NCI-H128 (cell line): ENCODE data around the gene PROCA1.
"Not testable (repeated sequence)": the region's sequence is repeated elsewhere in the genome, so short reads cannot be mapped to it uniquely, and the experiment has no call there.

ENCODE experiments used
- DNase-seq: peaks from one replicate; lab custom pipeline; 2025; ENCODE audit not compliant: unreplicated experiment; lab: John Stamatoyannopoulos, UW

The PROCA1 gene

DNA sequence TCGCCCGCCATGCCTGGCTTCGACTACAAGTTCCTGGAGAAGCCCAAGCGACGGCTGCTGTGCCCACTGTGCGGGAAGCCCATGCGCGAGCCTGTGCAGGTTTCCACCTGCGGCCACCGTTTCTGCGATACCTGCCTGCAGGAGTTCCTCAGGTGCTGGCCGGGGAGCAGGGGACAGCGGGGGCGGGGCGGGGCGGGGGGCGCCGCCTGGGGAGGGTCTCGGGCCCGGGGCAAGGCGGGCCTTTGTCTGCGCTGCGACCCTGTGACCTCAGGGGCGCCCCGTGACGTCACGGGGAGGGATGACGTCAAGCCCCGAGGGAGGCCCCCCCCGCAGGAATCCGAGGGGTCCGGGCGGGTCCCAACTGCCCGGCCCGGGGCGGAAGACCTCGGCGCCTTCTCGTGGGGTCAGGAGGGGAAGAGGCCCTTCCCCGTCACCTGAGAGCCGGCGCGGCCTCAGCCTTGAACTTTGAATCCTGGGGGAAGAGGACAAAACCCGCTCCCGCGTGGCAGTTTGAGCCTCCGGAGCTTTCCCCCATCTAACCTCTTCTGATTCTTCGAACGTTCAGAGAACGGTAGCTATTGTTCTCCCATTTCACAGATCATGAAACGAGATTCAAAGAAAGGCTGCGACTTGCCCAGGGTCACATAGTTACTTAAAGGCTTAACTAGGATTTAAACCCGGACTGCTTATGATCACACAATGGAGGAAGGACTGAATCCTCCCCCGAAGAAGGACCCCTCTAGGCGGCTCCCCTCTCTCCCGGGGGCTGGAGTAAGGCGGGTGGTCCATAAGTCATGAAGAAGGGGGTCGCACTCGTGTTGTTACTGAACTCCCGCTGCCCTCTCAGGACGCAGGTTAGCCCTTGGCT lies 32.6 kb upstream of the PROCA1 start:
- no peak for DNase-seq

DNA sequence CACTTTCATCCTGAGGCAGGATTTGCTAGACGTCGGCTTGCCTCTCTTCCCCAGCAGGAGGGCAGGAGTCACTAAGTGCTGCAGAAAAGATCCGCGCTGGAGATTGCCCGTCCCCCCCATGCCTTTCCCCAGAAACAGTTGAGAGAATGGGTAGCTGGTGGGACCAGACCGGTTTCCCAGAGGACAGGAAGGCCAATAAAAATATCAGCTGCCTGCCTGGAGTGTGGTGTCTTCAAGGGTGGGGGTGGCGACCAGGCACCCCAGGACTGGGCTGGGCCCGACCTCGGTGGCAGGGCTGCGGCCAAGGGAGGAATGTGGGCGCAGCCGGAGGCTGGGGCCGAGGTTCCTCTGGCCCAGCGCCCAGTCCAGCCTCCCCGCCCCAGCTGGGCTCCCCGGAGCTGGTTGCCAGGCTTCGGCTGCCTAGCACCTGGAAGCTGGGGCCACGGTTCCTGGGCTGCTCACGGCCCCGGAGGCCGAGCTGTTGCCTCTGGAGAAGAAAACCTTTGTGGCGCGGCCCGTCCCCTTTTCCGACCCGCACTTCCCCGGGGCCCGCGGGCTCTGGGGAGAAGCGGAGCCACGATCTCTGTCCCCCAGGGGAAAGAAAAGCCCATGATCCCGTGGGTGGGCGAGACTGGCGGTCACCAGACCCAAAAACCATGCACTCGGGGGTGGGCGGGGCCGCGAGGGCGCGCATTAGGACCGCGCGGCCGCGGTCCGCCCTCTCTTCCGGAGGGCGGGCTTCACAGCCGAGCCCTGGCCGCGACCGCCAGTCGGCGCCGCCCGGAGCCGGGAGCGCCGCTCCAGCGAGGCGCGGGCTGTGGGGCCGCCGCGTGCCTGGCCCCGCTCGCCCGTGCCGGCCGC lies 31.8 kb upstream of the PROCA1 start, which contains the start of gene TRAF4:
Gene TRAF4 (plus strand): TSS at position 769 of the 861 bp plus-strand sequence. CDS start 102 bp downstream, outside the sequence.
- peak; percentile 48 for DNase-seq

DNA sequence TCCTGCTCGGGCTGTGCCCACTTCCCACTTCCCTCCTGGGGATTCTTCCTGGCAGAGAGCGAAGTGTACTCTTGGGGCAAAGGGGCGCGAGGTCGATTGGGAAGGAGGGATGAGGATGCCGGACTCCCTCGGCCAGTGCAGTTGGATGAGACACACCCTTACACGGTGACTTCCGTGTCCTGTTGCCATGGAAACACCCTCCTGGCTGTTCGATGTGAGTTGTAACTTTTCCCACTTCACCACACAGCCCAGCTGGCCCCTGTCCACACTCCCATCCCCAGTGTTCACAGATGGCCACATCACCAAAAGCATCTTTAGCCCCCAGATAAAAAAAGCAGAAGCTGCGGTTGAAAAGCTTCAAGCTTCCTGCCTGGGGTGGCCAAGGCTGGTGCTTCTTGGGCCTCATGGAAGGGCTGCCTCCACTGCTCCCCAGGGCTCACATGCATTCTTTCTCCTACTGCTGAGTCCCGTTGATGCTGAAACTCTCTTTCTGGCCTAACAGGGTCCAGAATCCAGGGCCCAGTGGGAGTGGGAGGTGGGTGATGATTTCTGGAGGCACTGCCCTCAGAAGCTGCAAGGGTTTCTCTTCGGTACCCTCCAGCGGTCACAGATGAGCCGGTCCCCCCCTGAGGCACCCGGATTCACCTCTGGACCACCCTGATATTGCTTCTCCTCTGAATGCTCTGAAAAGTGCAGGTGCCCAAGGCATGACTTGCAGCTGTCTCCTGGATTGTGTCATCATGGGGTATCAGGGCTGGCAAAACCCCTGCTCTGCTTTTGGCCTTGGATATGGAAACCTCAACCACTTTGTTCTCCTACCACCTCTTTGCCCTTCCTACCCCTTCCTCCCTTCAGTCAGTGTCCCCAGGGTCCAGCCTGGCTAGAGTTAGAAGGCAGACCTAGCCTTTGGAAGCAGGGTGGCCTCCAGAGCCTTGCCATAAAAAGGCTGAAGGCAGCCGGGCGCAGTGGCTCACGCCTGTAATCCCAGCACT lies 30.0 kb upstream of the PROCA1 start:
- no peak for DNase-seq

DNA sequence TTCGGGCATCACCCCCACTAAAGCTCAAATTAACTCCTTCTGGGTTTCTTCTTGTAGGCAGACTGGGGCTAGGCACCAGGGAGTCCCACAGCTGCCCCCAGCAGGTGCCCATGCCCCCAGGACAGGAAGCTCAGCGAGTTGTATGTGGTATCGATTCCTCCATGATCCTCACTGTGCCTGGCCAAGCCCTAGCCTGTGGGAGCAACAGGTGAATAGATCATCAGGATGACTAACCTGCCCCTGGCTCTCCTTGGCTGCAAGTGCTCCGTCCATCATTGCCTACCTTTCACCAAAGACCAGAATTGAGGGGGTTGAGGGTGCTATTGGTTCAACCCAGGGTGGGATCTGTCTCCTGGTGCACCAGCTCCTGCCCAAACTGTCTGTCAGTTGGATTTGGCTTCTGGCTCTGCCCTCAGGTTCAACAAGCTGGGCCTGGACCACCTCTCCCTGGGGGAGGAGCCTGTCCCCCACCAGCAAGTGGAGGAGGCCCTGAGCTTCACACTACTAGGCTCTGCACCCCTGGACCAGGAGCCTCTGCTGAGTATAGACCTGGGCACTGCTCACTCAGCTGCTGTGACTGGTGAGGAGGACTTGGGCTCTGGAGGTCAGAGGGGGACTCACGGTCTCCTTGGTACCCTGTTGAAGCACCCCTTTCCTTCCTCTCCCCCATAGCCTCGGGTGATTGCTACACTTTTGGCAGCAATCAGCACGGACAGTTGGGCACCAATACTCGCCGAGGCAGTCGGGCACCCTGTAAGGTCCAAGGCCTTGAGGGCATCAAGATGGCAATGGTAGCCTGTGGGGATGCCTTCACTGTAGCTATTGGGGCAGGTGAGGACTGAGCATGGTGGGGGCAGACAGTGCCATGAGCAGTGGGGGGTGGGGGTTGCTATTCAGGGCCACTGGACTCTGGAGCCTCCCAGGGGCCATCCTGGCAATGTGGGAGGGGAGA lies 29.0 kb upstream of the PROCA1 start:
- no peak for DNase-seq

DNA sequence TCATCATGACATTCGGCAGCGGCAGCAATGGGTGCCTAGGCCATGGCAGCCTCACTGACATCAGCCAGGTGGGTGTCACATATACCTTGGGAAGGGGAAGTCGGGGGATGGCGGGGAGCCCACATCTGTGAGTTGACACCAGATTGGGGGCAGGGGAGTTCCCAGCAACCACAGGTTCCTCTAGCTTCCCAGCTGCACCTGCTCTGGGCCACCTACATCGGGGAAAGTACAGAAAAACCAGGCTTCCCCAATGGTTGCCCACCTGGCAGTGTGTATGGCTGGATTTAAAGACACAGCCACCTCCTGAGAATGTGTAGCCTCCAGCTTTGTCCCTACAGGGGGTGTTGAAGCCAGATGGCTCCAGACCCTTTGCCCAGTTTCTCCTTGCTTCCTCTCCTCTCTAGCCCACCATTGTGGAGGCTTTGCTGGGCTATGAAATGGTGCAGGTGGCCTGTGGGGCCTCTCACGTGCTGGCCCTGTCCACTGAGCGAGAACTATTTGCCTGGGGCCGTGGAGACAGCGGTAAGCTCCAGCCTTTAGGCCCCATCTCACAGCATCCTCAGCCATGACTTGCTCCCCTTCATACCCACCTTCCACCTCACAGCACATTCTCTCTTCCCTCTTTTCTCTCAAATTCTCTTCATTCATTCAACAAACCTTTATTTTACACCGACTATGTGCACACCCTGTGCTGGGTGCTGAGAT lies 27.1 kb upstream of the PROCA1 start:
- no peak for DNase-seq

DNA sequence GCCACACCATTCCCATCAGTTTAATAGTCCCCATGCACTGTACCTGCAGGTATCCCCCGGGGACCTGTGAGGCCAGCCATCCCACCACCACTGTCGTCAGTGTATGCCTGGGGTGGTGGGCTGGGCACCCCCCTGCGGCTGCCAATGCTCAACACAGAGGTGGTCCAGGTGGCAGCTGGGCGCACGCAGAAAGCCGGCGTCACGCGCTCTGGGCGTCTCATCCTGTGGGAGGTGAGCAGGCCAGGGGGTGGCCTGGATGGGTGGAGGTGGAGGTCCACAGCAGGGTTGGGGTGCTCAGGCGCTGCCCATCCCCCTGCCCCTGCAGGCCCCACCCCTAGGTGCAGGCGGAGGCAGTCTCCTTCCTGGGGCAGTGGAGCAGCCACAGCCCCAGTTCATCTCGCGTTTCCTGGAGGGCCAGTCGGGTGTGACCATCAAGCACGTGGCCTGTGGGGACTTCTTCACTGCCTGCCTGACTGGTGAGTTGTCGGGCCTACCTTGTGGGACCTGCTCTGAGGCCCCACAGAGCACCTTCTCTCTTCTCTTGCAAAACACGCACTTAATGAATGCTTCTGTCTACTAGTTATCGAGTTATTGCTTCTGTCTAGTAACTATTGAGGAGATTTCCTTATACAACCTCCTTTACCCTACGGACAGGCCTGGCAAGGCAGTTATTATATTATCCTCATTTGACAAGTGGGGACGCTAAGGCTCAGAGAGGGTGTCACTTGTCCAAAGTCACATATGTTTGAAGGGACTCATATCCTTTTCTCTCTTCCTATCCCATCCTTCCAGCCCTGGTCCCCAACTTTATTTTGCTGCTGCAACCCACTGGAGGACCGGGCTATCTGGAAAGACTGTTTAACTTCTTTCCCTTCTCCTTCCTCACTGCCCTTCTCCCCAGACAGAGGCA lies 26.3 kb upstream of the PROCA1 start:
- no peak for DNase-seq

DNA sequence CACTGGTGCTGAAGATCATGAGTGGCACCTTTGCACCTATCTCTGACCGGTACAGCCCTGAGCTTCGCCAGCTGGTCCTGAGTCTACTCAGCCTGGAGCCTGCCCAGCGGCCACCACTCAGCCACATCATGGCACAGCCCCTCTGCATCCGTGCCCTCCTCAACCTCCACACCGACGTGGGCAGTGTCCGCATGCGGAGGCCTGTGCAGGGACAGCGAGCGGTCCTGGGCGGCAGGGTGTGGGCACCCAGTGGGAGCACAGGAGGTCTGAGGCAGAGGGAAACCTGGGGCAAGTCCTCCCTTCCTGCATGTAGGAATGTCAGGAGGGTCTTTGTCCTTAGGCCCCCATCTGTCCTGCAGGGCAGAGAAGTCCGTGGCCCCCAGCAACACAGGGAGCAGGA lies 25.6 kb upstream of the PROCA1 start:
- no peak for DNase-seq

DNA sequence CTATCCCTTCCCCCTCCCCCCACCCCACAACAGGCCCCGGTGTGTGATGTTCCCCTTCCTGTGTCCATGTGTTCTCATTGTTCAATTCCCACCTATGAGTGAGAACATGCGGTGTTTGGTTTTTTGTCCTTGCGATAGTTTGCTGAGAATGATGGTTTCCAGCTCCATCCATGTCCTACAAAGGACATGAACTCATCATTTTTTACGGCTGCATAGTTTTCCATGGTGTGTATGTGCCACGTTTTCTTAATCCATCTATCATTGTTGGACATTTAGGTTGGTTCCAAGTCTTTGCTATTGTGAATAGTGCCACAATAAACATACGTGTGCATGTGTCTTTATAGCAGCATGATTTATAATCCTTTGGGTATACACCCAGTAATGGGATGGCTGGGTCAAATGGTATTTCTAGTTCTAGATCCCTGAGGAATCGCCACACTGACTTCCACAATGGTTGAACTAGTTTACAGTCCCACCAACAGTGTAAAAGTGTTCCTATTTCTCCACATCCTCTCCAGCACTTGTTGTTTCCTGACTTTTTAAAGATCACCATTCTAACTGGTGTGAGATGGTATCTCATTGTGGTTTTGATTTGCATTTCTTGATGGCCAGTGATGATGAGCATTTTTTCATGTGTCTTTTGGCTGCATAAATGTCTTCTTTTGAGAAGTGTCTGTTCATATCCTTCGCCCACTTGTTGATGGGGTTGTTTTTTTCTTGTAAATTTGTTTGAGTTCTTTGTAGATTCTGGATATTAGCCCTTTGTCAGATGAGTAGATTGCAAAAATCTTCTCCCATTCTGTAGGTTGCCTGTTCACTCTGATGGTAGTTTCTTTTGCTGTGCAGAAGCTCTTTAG lies 24.5 kb upstream of the PROCA1 start:
- not testable (repeated sequence) for DNase-seq

DNA sequence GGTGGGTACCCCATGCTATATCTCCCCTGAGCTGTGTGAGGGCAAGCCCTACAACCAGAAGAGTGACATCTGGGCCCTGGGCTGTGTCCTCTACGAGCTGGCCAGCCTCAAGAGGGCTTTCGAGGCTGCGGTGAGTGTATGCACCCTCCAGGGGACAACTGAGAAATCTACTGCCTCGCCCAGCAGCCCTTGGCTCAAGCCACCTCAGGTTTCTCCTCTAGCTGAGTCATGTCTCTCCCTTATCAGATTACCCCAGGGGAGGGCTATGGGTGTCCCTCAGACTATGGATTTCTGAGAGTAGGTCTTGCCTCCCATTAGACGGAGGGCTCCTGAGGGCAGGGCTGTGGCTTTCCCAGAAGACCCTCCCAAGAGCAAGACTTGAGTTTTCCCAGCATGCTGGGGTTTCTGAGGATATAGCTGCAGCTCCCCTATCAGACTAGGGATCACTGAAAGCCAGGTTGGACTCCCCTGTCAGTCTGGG lies 23.6 kb upstream of the PROCA1 start:
- DNase-seq, result no peak

DNA sequence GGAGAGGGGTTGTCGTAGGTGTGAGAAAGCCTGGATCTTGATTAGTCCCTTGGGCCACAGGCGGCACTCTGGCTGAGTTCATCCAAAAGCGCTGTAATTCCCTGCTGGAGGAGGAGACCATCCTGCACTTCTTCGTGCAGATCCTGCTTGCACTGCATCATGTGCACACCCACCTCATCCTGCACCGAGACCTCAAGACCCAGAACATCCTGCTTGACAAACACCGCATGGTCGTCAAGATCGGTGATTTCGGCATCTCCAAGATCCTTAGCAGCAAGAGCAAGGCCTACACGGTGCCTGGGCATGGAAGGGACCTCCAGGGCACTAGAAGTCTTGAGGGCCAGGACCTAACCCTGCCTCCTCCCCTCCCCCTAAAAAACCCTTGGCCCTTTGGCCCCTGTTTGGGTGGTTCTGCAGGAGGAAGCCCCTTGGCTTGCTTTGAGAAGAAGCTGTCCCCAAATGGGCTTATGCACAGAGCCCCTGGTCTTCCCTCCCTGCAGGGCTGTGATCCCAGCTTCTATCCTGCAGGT lies 23.1 kb upstream of the PROCA1 start:
- no peak for DNase-seq

DNA sequence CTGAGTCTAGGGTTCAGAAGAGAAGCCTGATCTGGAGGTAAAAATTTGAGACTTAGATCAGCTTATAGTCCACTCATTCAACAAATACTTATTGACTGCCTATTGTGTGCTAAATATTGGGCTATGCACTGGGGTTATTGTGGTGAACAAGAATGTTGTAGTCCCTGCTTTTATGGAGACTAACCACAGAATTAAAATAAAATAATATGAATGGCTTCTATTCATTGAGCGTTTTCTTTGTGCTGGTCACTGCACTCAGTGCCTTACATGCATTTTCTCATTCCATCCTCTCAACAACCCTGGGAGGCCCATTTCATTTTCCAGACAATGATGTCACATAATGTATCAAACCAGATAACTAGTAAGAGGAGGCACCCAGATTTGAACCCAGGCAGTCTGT lies 21.7 kb upstream of the PROCA1 start:
- DNase-seq, result no peak

DNA sequence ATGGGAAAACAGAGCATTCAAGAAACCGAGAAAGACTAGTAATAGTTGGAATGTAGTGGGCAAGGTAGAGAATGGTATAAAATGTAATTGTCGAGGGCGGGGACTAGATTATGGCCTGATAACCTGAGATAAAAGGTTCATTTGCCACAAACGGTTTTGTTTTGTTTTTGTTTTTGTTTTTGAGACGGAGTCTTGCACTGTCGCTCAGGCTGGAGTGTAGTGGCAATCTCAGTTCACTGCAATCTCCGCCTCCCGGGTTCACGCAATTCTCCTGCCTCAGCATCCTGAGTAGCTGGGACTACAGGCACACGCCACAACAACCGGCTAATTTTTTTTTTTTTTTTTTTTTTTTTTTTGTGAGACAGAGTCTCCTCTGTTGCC lies 18.3 kb upstream of the PROCA1 start:
- no peak for DNase-seq

DNA sequence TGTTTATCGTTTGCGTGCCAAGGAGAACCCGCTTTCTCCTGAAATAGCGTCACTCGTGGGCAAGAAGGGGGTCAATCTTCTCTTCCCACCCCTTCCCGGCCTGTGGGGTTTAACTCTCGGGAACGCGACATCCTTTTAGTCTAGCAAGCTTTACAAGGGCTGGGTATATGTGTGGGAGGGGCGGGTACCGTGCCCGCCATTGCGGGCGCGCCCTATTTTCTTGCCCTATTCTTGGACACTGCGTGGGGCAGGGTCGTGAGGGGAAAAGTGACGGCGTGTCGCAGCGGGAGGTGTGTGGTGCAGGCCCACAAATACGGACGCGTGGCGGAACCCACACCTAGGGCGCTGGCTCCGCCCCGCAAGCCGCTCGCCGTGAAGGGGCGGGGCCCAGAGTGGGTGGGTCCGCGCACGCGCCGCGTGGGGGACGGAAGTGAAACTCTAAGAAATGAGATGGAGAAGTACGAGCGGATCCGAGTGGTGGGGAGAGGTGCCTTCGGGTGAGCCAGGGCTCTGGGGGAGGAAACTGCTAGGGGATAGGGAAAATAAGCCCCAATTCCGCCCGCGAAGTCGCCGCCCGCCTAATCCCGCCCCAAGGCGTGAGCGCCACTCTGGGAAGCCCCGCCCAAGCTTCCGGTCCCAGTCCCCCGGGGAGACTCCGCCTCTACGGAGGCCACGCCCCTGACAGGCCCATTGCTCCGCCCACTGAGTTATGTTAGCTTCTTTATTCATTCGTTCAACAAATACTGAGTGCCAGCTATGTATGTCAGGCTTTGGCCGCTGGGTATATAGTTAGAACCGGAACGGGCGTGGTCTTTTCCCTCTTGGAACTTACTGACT lies 16.9 kb upstream of the PROCA1 start, which contains the start of gene NEK8:
Gene NEK8 (plus strand): TSS at position 425 of the 837 bp plus-strand sequence. CDS start 26 bp downstream, at position 451.
- peak; percentile 66 for DNase-seq

DNA sequence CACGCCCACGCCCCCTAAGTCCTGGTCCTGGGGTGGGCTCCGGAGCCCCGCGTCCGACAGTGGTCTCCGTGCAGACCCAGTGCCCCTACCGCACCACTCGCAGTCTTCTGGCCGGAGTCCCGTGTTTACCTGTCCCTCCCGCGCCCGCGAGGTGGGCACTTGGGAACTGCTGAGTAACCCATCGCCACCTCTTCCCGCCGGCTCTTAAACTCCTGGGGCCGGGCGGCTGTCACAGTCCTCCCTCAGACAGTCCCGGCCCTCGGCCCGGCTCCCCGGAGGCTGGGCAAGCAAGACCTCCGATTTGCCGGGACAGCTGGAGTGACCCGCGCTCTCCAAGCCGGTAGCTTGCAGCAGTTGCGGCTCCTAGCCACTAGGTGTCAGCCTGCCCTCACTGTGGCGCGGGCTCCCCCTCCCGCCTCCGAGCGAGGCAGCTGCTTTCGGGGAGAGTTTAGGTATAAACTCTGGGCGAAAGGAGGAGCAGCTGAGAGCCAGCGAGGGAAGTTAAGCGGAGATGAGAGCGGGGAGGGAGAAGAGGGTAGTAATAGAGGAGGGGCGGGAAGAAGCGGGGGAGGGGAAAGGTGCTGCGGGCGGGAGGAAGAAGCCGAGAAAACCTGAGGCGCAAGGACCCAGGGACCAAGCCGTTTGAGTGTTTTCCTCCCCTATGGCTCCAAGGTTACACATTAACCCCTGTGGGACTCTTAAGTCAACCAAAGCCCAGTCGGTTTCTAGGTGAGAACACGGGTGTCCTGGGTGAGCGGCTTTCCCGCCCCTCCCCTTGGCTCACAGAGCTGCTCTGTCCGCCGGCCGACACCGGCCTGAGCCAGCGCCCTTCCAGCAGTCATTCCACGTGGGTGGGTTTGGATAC lies 15.2 kb upstream of the PROCA1 start:
- peak; percentile 85 for DNase-seq

DNA sequence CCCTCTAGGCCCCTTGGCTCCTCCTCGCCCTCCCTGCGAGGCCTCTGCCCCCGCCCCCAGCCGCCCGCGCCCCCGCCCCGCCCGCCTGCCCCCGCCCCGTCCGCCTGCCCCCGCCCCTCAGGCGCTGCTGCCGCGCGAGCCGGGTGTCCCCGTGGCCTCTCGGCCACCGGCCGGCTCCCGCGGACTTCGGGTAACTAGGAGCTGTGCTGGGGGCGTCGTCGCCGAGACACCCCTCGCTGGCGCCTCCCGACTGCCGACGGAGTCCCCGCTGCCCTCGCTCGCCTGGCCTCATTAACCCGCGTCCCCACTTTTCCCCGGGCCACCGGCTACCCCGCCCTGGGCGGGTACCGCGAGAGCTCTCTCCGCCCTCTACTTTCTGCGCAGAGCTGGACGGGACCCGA lies 14.5 kb upstream of the PROCA1 start, which contains the start of gene TLCD1:
Gene TLCD1 (minus strand): TSS at position 8 of the 401 bp plus-strand sequence. CDS start 136 bp downstream, outside the sequence.
- no peak for DNase-seq
